ENCODE data around the gene UROC1. TPM values are rescaled to one million over a fixed set of nuclear protein-coding genes. Genes with fewer than 3 reads are reported as not detected.

Gene UROC1
- total RNA-seq, 2 experiments from 2014 or later, result not detected

GRCh38 chr3:126479642-126480041, 37.9 kb downstream of the UROC1 start:
- CTCF ChIA-PET, result no interaction called here
- H3K4me1 Mint-ChIP-seq, result peaks cover 6% of the 10 kb centered on the region
- no peak for DNase-seq
- ATAC-seq, result no peak
- no peak overlapping the region for H3K4me3 Mint-ChIP-seq
- H3K36me3 Mint-ChIP-seq (ENCODE audit: low read depth), result no peaks in the 10 kb centered on the region
- intact Hi-C loops (cut with DNase I, micrococcal nuclease), result loop anchor here (5.0 to 10.0 kb wide), 4 partner anchors 122 to 1745 kb away; partner anchors contain the start of genes KLF15 (in 1 of the 2), SLC41A3 (in 1 of the 2), SNX4 (in 1 of the 2) and UMPS (in 1 of the 2)
- no peaks in the 10 kb centered on the region for H3K9me3 Mint-ChIP-seq (ENCODE audit: low read depth)
- POLR2A ChIA-PET, result no interaction called here
- no peaks in the 10 kb centered on the region for H3K27me3 Mint-ChIP-seq
- H3K27ac Mint-ChIP-seq, result no peak overlapping the region

- ATAC-seq, result no peak
- H3K27ac Mint-ChIP-seq, result no peak overlapping the region
- H3K27me3 Mint-ChIP-seq, result no peaks in the 10 kb centered on the region
- CTCF ChIA-PET, result no interaction called here
- no peak overlapping the region for H3K4me3 Mint-ChIP-seq
- peaks cover 13% of the 10 kb centered on the region for H3K4me1 Mint-ChIP-seq
- POLR2A ChIA-PET, result no interaction called here
- intact Hi-C loops (cut with DNase I, micrococcal nuclease), result loop anchor here (5.0 to 10.0 kb wide), 4 partner anchors 121 to 1744 kb away; partner anchors contain the start of genes KLF15 (in 1 of the 2), SLC41A3 (in 1 of the 2), SNX4 (in 1 of the 2) and UMPS (in 1 of the 2)
- H3K36me3 Mint-ChIP-seq (ENCODE audit: low read depth), result peaks cover under 1% of the 10 kb centered on the region
- no peaks in the 10 kb centered on the region for H3K9me3 Mint-ChIP-seq (ENCODE audit: low read depth)
- DNase-seq, result no peak
These were observed 38.8 kb downstream of the UROC1 start for GRCh38 chr3:126478581-126479310.

- H3K4me3 Mint-ChIP-seq, result peak overlapping the region; percentile 80
- no peaks in the 10 kb centered on the region for H3K9me3 Mint-ChIP-seq (ENCODE audit: low read depth)
These were observed 40.6 kb downstream of the UROC1 start for GRCh38 chr3:126477061-126477380.

GRCh38 chr3:126476166-126477060, 41.2 kb downstream of the UROC1 start:
- H3K4me3 Mint-ChIP-seq, result peak overlapping the region; percentile 80
- intact Hi-C loops (cut with DNase I, micrococcal nuclease), result loop anchor here (1.0 to 10.0 kb wide), 8 partner anchors 119 to 1742 kb away; partner anchors contain the start of genes KLF15 (in 1 of the 2), MCM2 (in 1 of the 2), SLC41A3 (in 1 of the 2) and SNX4 (in 1 of the 2)
- H3K9me3 Mint-ChIP-seq (ENCODE audit: low read depth), result no peaks in the 10 kb centered on the region
- ATAC-seq (peak; percentile 28), DNase-seq (no peak)
- H3K27me3 Mint-ChIP-seq, result no peaks in the 10 kb centered on the region
- peaks cover 34% of the 10 kb centered on the region for H3K4me1 Mint-ChIP-seq
- peaks cover 14% of the 10 kb centered on the region for H3K36me3 Mint-ChIP-seq (ENCODE audit: low read depth)
- CTCF ChIA-PET, result interaction anchor here (0.5 to 2.1 kb wide), 2 partner anchors 10 to 57 kb away, joined by 3 to 7 read pairs; no protein-coding TSS in a partner anchor
- H3K27ac Mint-ChIP-seq, result peak overlapping the region; percentile 75
- POLR2A ChIA-PET, result no interaction called here

More at GRCh38 chr3:126477061-126477380, 40.6 kb downstream of the UROC1 start:
- intact Hi-C loops (cut with DNase I, micrococcal nuclease), result loop anchor here (5.0 to 10.0 kb wide), 4 partner anchors 120 to 1742 kb away; partner anchors contain the start of genes KLF15 (in 1 of the 2), SLC41A3 (in 1 of the 2), SNX4 (in 1 of the 2) and UMPS (in 1 of the 2)
- Mint-ChIP-seq H3K27ac (no peak overlapping the region), H3K27me3 (no peaks in the 10 kb centered on the region), H3K36me3 (ENCODE audit: low read depth) (peaks cover 14% of the 10 kb centered on the region), H3K4me1 (peaks cover 30% of the 10 kb centered on the region)
- POLR2A ChIA-PET, result no interaction called here
- CTCF ChIA-PET, result no interaction called here
- no peak for DNase-seq
- ATAC-seq, result no peak

- no peaks in the 10 kb centered on the region for H3K9me3 Mint-ChIP-seq (ENCODE audit: low read depth)
- intact Hi-C loops (cut with DNase I, micrococcal nuclease), result loop anchor here (1.0 to 10.0 kb wide), 16 partner anchors 118 to 1741 kb away; partner anchors contain the start of genes KLF15 (in 2 of the 2), SLC41A3 (in 2 of the 2), CHCHD6 (in 1 of the 2) and MCM2 (in 1 of the 2)
- peaks cover 40% of the 10 kb centered on the region for H3K4me1 Mint-ChIP-seq
- DNase-seq (peak; percentile 96), ATAC-seq (peak; percentile 88)
- ChIA-PET POLR2A (no interaction called here), CTCF (interaction anchor here (0.6 to 2.1 kb wide), 5 partner anchors 9 to 127 kb away, joined by 3 to 7 read pairs (median 3); no protein-coding TSS in a partner anchor)
- peak within 1 kb of the TSS; percentile 95 for H3K4me3 Mint-ChIP-seq
- no peaks in the 10 kb centered on the region for H3K27me3 Mint-ChIP-seq
- H3K36me3 Mint-ChIP-seq (ENCODE audit: low read depth), result peaks cover 23% of the 10 kb centered on the region
- peak within 1 kb of the TSS; percentile 91 for H3K27ac Mint-ChIP-seq
These were observed 42.0 kb downstream of the UROC1 start, which contains the start of gene ZXDC for GRCh38 chr3:126475413-126476114. ZXDC (minus strand) TSS chr3:126475891; CDS start chr3:126475865, 26 bp downstream.

- POLR2A ChIA-PET, result interaction anchor here (0.6 kb wide), 1 partner anchor 41 kb away, joined by 3 read pairs; no protein-coding TSS in a partner anchor
- intact Hi-C loops (cut with DNase I, micrococcal nuclease), result loop anchor here (1.0 to 10.0 kb wide), 12 partner anchors 117 to 1740 kb away; partner anchors contain the start of genes KLF15 (in 2 of the 2), SLC41A3 (in 2 of the 2), CHCHD6 (in 1 of the 2) and OSBPL11 (in 1 of the 2)
- ATAC-seq, result peak; percentile 1
These were observed 42.8 kb downstream of the UROC1 start for GRCh38 chr3:126474498-126475412.

GRCh38 chr3:126473292-126474168, 44.0 kb downstream of the UROC1 start:
- intact Hi-C loops (cut with DNase I, micrococcal nuclease), result loop anchor here (2.0 to 10.0 kb wide), 5 partner anchors 559 to 1739 kb away; partner anchors contain the start of genes OSBPL11 (in 1 of the 2), SNX4 (in 1 of the 2), TPRA1 (in 1 of the 2) and UMPS (in 1 of the 2)
- DNase-seq (peak; percentile 45), ATAC-seq (no peak)
- H3K4me1 Mint-ChIP-seq, result peaks cover 52% of the 10 kb centered on the region
- peaks cover 40% of the 10 kb centered on the region for H3K36me3 Mint-ChIP-seq (ENCODE audit: low read depth)
- no peaks in the 10 kb centered on the region for H3K27me3 Mint-ChIP-seq
- ChIA-PET POLR2A (no interaction called here), CTCF (interaction anchor here (0.5 kb wide), 1 partner anchor 502 kb away, joined by 3 read pairs; no protein-coding TSS in a partner anchor)
- no peaks in the 10 kb centered on the region for H3K9me3 Mint-ChIP-seq (ENCODE audit: low read depth)
- peak overlapping the region; percentile 95 for H3K4me3 Mint-ChIP-seq
- H3K27ac Mint-ChIP-seq, result peak overlapping the region; percentile 53

More at GRCh38 chr3:126474498-126475412, 42.8 kb downstream of the UROC1 start:
- H3K27ac Mint-ChIP-seq, result peak overlapping the region; percentile 91
- no peaks in the 10 kb centered on the region for H3K9me3 Mint-ChIP-seq (ENCODE audit: low read depth)
- H3K4me1 Mint-ChIP-seq, result peaks cover 42% of the 10 kb centered on the region
- peak; percentile 62 for DNase-seq
- no peaks in the 10 kb centered on the region for H3K27me3 Mint-ChIP-seq
- CTCF ChIA-PET, result interaction anchor here (0.5 to 2.1 kb wide), 8 partner anchors 8 to 1843 kb away, joined by 3 to 7 read pairs (median 3); no protein-coding TSS in a partner anchor
- peak overlapping the region; percentile 95 for H3K4me3 Mint-ChIP-seq
- peaks cover 29% of the 10 kb centered on the region for H3K36me3 Mint-ChIP-seq (ENCODE audit: low read depth)

GRCh38 chr3:126472277-126473006, 45.1 kb downstream of the UROC1 start:
- peak overlapping the region; percentile 53 for H3K27ac Mint-ChIP-seq
- CTCF ChIA-PET, result interaction anchor here (0.7 to 1.6 kb wide), 3 partner anchors 12 to 201 kb away, joined by 3 to 4 read pairs (median 3); no protein-coding TSS in a partner anchor
- H3K9me3 Mint-ChIP-seq (ENCODE audit: low read depth), result no peaks in the 10 kb centered on the region
- peak overlapping the region; percentile 95 for H3K4me3 Mint-ChIP-seq
- peaks cover 60% of the 10 kb centered on the region for H3K4me1 Mint-ChIP-seq
- no peak for ATAC-seq
- peak; percentile 25 for DNase-seq
- POLR2A ChIA-PET, result interaction anchor here (0.6 kb wide), 1 partner anchor 28 kb away, joined by 3 read pairs; no protein-coding TSS in a partner anchor
- intact Hi-C loops (cut with DNase I, micrococcal nuclease), result loop anchor here in 1 of 2 experiments (10.0 kb wide), 2 partner anchors 948 to 1738 kb away; partner anchors contain the start of genes SNX4 and UMPS
- no peaks in the 10 kb centered on the region for H3K27me3 Mint-ChIP-seq
- H3K36me3 Mint-ChIP-seq (ENCODE audit: low read depth), result peaks cover 47% of the 10 kb centered on the region
